Panc1 (cell line): ENCODE data around the gene JAML. TPM values are rescaled to one million over a fixed set of nuclear protein-coding genes. Genes with fewer than 3 reads are reported as not detected.
A peak's percentile ranks its signal among the peaks of the same experiment; 100 is the strongest.

Source experiments
- ATAC-seq: fragments of 200-7000 bp; cut with Tn5 transposase; 2 replicates; pipeline ENCODE4 v1.9.1; 2020; ENCODE audit warnings: mild to moderate bottlenecking, moderate library complexity
- BruUV-seq: library from RNA; stranded (reverse); fragments of 400-500 nt; replicated peaks from 2 replicates; lab custom pipeline; 2021; lab: Mats Ljungman, UMichigan
- CTCF ChIA-PET: fragments of 300-600 bp; sonication (Branson Sonifier 250); formaldehyde crosslinking; loops from one replicate; lab custom pipeline; 2022; ENCODE audit warnings: antibody characterized with exemption; lab: Charles Lee
- POLR2A ChIA-PET: fragments of 300-600 bp; sonication (Branson Sonifier 250); formaldehyde crosslinking; loops from one replicate; lab custom pipeline; 2022; ENCODE audit warnings: antibody characterized with exemption; lab: Charles Lee
- DNase-seq: peaks from one replicate; pipeline ENCODE4 v3.0.0-alpha.2; 2010; ENCODE audit warnings: low read depth, low spot score
- H3K27ac ChIP-seq: 2 replicates; pipeline ENCODE4 v1.5.1; 2011; ENCODE audit warnings: mild to moderate bottlenecking, low read length, inconsistent platforms
- H3K27me3 ChIP-seq: fragments of 200-500 bp; sonication (Bioruptor generic); 2 replicates; pipeline ENCODE4 v1.6.0; 2014; ENCODE audit warnings: low read length, inconsistent platforms; ENCODE audit not compliant: control insufficient read depth, insufficient read depth
- H3K36me3 ChIP-seq: fragments of 200-500 bp; sonication (Bioruptor generic); 2 replicates; pipeline ENCODE4 v1.5.1; 2014; ENCODE audit warnings: inconsistent platforms, mild to moderate bottlenecking, low read length, moderate library complexity; ENCODE audit not compliant: control insufficient read depth, insufficient read depth
- H3K4me1 ChIP-seq: 2 replicates; pipeline ENCODE4 v1.5.1; 2011; ENCODE audit warnings: inconsistent platforms, mild to moderate bottlenecking, low read length, moderate library complexity; ENCODE audit not compliant: control insufficient read depth, insufficient read depth
- H3K4me3 ChIP-seq, 2 experiments: 2 replicates each; pipeline ENCODE4 v1.5.1; 2011 to 2012; ENCODE audit warnings: low read depth in 2 of 2, low read length in 2 of 2, mild to moderate bottlenecking in 2 of 2, inconsistent platforms in 1 of 2, moderate library complexity in 1 of 2
- H3K9me3 ChIP-seq: fragments of 200-500 bp; sonication (Bioruptor generic); 2 replicates; pipeline ENCODE4 v1.5.1; 2014; ENCODE audit warnings: low read depth, mild to moderate bottlenecking, inconsistent platforms, low read length, moderate library complexity; ENCODE audit not compliant: control insufficient read depth, insufficient read depth
- POLR2AphosphoS5 ChIP-seq: IDR thresholded peaks from 2 replicates; pipeline ENCODE4 v1.6.1; 2012; ENCODE audit warnings: mild to moderate bottlenecking, low read depth, low read length, moderate library complexity
- SIN3A ChIP-seq: IDR thresholded peaks from 2 replicates; pipeline ENCODE4 v1.6.1; 2012; ENCODE audit warnings: low read depth, mild to moderate bottlenecking, low read length, moderate library complexity, borderline replicate concordance; ENCODE audit not compliant: insufficient read depth
- TCF7L2 ChIP-seq: IDR thresholded peaks from 2 replicates; pipeline ENCODE4 v1.6.1; 2011; ENCODE audit warnings: mild to moderate bottlenecking, low read depth, low read length, inconsistent platforms
- in situ Hi-C: cut with HindIII; loops from 2 replicates; pipeline ENCODE4 v1.10.0; 2016; ENCODE audit warnings: low sequenced_read_pairs, low pct_unique_long_range_greater_than_20kb
- intact Hi-C: fragments of 100-400 bp; cut with micrococcal nuclease; formaldehyde crosslinking; loops from one replicate; pipeline ENCODE4 v1.10.0; 2022; ENCODE audit not compliant: unreplicated experiment
- total RNA-seq: library from RNA; stranded (reverse); gene quantifications from one replicate; pipeline ENCODE4 v1.2.1, GENCODE V29; 2021; ENCODE audit not compliant: unreplicated experiment
- TF ChIP-seq, protein P1 (sequence below), 2 experiments: IDR thresholded peaks; 2 replicates each; pipeline ENCODE4 v1.6.1; 2011 to 2012; ENCODE audit warnings: low read depth in 2 of 2, control low read depth in 1 of 2, low read length in 1 of 2, mild to moderate bottlenecking in 1 of 2, moderate library complexity in 1 of 2; ENCODE audit not compliant: insufficient read depth in 1 of 2
- TF ChIP-seq, protein P2 (sequence below): fragments of 450-650 bp; IDR thresholded peaks from 2 replicates; pipeline ENCODE4 v1.5.1; 2017; ENCODE audit warnings: mild to moderate bottlenecking

Gene JAML
- total RNA-seq, 1 experiment from 2014 or later, result 0.39 TPM

DNA sequence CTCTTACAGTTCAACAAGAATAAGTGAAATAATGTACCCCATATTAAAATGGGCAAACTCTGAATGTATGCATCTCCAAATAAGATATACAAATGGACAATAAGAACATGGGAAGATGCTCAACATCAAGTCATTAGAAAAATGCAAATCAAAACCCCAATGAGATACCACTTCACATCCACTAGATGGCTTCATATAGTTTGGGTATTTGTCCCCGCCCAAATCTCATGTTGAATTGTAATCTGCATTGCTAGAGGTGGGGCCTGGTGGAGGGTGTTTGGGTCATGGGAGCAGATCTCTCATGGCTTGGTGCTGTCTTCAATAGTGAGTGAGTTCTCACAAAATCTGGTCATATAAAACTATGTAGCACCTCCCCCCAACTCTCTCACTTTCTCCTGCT is 33.6 kb upstream of the JAML start:
- BruUV-seq, result no TSS peak
- intact Hi-C loops, result no loop called here
- H3K27me3 ChIP-seq, result peaks cover 36% of the 10 kb centered on the region
- H3K9me3 ChIP-seq, result no peaks in the 10 kb centered on the region; the same call in 1 of the 2 replicates
- ChIA-PET POLR2A (no interaction called here), CTCF (no interaction called here)
- H3K4me1 ChIP-seq, result no peaks in the 10 kb centered on the region
- H3K4me3 ChIP-seq, result no peak overlapping the region
- H3K36me3 ChIP-seq, result no peaks in the 10 kb centered on the region
- in situ Hi-C loops, result no loop called here
- ATAC-seq (no peak), DNase-seq (no peak)
- no peak overlapping the region for H3K27ac ChIP-seq
- TF ChIP-seq SIN3A (no peak), POLR2AphosphoS5 (no peak), TCF7L2 (no peak)
- TF ChIP-seq, protein P1, sequence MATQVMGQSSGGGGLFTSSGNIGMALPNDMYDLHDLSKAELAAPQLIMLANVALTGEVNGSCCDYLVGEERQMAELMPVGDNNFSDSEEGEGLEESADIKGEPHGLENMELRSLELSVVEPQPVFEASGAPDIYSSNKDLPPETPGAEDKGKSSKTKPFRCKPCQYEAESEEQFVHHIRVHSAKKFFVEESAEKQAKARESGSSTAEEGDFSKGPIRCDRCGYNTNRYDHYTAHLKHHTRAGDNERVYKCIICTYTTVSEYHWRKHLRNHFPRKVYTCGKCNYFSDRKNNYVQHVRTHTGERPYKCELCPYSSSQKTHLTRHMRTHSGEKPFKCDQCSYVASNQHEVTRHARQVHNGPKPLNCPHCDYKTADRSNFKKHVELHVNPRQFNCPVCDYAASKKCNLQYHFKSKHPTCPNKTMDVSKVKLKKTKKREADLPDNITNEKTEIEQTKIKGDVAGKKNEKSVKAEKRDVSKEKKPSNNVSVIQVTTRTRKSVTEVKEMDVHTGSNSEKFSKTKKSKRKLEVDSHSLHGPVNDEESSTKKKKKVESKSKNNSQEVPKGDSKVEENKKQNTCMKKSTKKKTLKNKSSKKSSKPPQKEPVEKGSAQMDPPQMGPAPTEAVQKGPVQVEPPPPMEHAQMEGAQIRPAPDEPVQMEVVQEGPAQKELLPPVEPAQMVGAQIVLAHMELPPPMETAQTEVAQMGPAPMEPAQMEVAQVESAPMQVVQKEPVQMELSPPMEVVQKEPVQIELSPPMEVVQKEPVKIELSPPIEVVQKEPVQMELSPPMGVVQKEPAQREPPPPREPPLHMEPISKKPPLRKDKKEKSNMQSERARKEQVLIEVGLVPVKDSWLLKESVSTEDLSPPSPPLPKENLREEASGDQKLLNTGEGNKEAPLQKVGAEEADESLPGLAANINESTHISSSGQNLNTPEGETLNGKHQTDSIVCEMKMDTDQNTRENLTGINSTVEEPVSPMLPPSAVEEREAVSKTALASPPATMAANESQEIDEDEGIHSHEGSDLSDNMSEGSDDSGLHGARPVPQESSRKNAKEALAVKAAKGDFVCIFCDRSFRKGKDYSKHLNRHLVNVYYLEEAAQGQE (IDR thresholded peaks at IDR 0.05; ENCODE audit: insufficient read depth in 1 of 2, low read depth in 2 of 2, low read length in 1 of 2), result no peak
- TF ChIP-seq, protein P2, sequence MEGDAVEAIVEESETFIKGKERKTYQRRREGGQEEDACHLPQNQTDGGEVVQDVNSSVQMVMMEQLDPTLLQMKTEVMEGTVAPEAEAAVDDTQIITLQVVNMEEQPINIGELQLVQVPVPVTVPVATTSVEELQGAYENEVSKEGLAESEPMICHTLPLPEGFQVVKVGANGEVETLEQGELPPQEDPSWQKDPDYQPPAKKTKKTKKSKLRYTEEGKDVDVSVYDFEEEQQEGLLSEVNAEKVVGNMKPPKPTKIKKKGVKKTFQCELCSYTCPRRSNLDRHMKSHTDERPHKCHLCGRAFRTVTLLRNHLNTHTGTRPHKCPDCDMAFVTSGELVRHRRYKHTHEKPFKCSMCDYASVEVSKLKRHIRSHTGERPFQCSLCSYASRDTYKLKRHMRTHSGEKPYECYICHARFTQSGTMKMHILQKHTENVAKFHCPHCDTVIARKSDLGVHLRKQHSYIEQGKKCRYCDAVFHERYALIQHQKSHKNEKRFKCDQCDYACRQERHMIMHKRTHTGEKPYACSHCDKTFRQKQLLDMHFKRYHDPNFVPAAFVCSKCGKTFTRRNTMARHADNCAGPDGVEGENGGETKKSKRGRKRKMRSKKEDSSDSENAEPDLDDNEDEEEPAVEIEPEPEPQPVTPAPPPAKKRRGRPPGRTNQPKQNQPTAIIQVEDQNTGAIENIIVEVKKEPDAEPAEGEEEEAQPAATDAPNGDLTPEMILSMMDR, result peak; percentile 54

DNA sequence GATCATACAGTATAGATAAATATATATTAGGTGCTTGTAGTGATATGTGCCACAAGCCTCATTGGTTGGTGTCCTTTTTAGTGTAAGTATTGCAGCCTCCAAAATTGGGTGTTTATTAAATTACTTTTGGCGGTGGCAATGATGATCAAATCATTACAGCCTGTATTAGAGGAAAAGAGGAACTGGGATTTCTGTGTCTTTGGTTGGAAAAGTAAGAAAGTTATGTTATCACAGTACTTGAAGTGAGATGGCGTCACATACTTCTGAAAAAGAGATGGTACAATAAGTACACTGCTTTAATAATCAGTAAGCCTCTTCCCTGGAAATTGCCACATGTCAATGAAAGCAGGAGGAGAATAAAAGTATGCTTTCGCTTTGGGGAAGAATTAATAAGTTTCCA is 27.9 kb upstream of the JAML start:
- TF ChIP-seq, protein P2, result no peak
- TF ChIP-seq TCF7L2, result no peak
- CTCF ChIA-PET, result no interaction called here
- ATAC-seq, result peak; percentile 61
- Histone ChIP-seq H3K4me3 (peak overlapping the region; percentile 77 to 78; a peak in 3 of 4 replicates), H3K36me3 (no peaks in the 10 kb centered on the region), H3K4me1 (peaks cover 8% of the 10 kb centered on the region), H3K27me3 (peaks cover 35% of the 10 kb centered on the region), H3K9me3 (peaks cover 11% of the 10 kb centered on the region; the same call in 1 of the 2 replicates), H3K27ac (peak overlapping the region; percentile 89; the same call in 1 of the 2 replicates)
- POLR2A ChIA-PET, result interaction anchor here (0.5 kb wide), 1 partner anchor 289 kb away, joined by 9 read pairs; no protein-coding TSS in a partner anchor
- DNase-seq, result no peak
- no TSS peak for BruUV-seq
- intact Hi-C loops, result no loop called here
- in situ Hi-C loops, result no loop called here
